Measurements from ENCODE around the gene DAB2IP. TPM values are rescaled to one million over a fixed set of nuclear protein-coding genes. Genes with fewer than 3 reads are reported as not detected.

DAB2IP gene
- polyA plus RNA-seq, 1 experiment, result 20.4 TPM

GRCh38 chr9:121731090-121731489, 79.7 kb downstream of the DAB2IP start:
- POLR2A ChIA-PET, result no interaction called here

GRCh38 chr9:121731919-121732318, 80.5 kb downstream of the DAB2IP start:
- ChIA-PET CTCF (no interaction called here), POLR2A (no interaction called here)
- no peak for TF ChIP-seq CTCF (IDR thresholded peaks at IDR 0.05; ENCODE audit: low read depth, low read length)
- H3K4me3 ChIP-seq (ENCODE audit: low read depth, low read length), result no peak overlapping the region
- H3K27me3 ChIP-seq (ENCODE audit: control insufficient read depth, insufficient read depth, low read length), result no peaks in the 10 kb centered on the region
- no peak overlapping the region for H3K27ac ChIP-seq (ENCODE audit: low read depth, low read length)
- H3K9me3 ChIP-seq (ENCODE audit: control insufficient read depth, insufficient read depth, low read length), result no peaks in the 10 kb centered on the region
- DNase-seq (ENCODE audit: low read depth, low spot score), result no peak

More at GRCh38 chr9:121731090-121731489, 79.7 kb downstream of the DAB2IP start:
- Histone ChIP-seq H3K9me3 (ENCODE audit: control insufficient read depth, insufficient read depth, low read length) (no peaks in the 10 kb centered on the region), H3K27me3 (ENCODE audit: control insufficient read depth, insufficient read depth, low read length) (no peaks in the 10 kb centered on the region), H3K27ac (ENCODE audit: low read depth, low read length) (no peak overlapping the region), H3K4me3 (ENCODE audit: low read depth, low read length) (no peak overlapping the region)
- TF ChIP-seq CTCF (IDR thresholded peaks at IDR 0.05; ENCODE audit: low read depth, low read length), result no peak
- no peak for DNase-seq (ENCODE audit: low read depth, low spot score)
- CTCF ChIA-PET, result interaction anchor here (0.6 kb wide), 1 partner anchor 181 kb away, joined by 8 read pairs; no protein-coding TSS in a partner anchor

- H3K27ac ChIP-seq (ENCODE audit: low read depth, low read length), result no peak overlapping the region
- POLR2A ChIA-PET, result no interaction called here
- no peak overlapping the region for H3K4me3 ChIP-seq (ENCODE audit: low read depth, low read length)
- no peak for TF ChIP-seq CTCF (IDR thresholded peaks at IDR 0.05; ENCODE audit: low read depth, low read length)
- DNase-seq (ENCODE audit: low read depth, low spot score), result no peak
- no peaks in the 10 kb centered on the region for H3K27me3 ChIP-seq (ENCODE audit: control insufficient read depth, insufficient read depth, low read length)
- no peaks in the 10 kb centered on the region for H3K9me3 ChIP-seq (ENCODE audit: control insufficient read depth, insufficient read depth, low read length)
- CTCF ChIA-PET, result interaction anchor here (3.5 kb wide), 1 partner anchor 13 kb away, joined by 10 read pairs; no protein-coding TSS in a partner anchor
These were observed 81.0 kb downstream of the DAB2IP start for GRCh38 chr9:121732389-121732788.

- H3K27ac ChIP-seq (ENCODE audit: low read depth, low read length), result no peak overlapping the region
- no peak for DNase-seq (ENCODE audit: low read depth, low spot score)
- no peaks in the 10 kb centered on the region for H3K9me3 ChIP-seq (ENCODE audit: control insufficient read depth, insufficient read depth, low read length)
- ChIA-PET POLR2A (no interaction called here), CTCF (interaction anchor here (3.5 kb wide), 1 partner anchor 13 kb away, joined by 10 read pairs; no protein-coding TSS in a partner anchor)
- no peak for TF ChIP-seq CTCF (IDR thresholded peaks at IDR 0.05; ENCODE audit: low read depth, low read length)
- no peaks in the 10 kb centered on the region for H3K27me3 ChIP-seq (ENCODE audit: control insufficient read depth, insufficient read depth, low read length)
- no peak overlapping the region for H3K4me3 ChIP-seq (ENCODE audit: low read depth, low read length)
These were observed 81.5 kb downstream of the DAB2IP start for GRCh38 chr9:121732886-121733285.

- POLR2A ChIA-PET, result interaction anchor here (0.9 kb wide), 1 partner anchor 8 kb away, joined by 3 read pairs; no protein-coding TSS in a partner anchor
- Histone ChIP-seq H3K4me3 (ENCODE audit: low read depth, low read length) (no peak overlapping the region), H3K27ac (ENCODE audit: low read depth, low read length) (no peak overlapping the region), H3K27me3 (ENCODE audit: control insufficient read depth, insufficient read depth, low read length) (no peaks in the 10 kb centered on the region), H3K9me3 (ENCODE audit: control insufficient read depth, insufficient read depth, low read length) (no peaks in the 10 kb centered on the region)
- no peak for TF ChIP-seq CTCF (IDR thresholded peaks at IDR 0.05; ENCODE audit: low read depth, low read length)
- no peak for DNase-seq (ENCODE audit: low read depth, low spot score)
- CTCF ChIA-PET, result interaction anchor here (1.0 to 3.5 kb wide), 6 partner anchors 8 to 273 kb away, joined by 3 to 10 read pairs (median 6); no protein-coding TSS in a partner anchor
These were observed 83.0 kb downstream of the DAB2IP start for GRCh38 chr9:121734465-121734864.
